GM18498 (cell line): Measurements from ENCODE around the gene AOX1.
"Not testable (repeated sequence)": the region's sequence is repeated elsewhere in the genome, so short reads cannot be mapped to it uniquely, and the experiment has no call there.

Source experiments
- ATAC-seq: cut with Tn5 transposase; IDR thresholded peaks from one replicate; pipeline ENCODE4 v1.9.1; 2021; ENCODE audit warnings: mild to moderate bottlenecking, moderate library complexity; ENCODE audit not compliant: unreplicated experiment

The AOX1 gene

DNA sequence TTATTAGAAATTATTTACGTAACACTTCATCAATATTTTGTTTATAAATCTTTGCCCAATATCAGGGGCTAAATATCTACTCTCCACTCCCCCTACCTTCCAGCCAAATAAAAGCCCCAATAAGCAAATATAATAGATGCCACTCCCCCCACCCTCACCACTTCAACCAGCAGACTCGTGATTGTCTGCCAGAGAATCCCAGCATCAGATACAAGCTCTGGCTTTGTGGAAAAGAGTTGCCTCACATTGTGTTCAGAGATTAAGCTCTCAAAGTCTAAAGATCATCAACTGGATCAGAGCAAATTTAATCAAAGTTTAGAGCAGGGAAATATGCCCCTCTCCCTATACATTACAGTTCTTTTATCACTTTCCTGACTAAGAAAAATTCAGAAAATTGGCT is 39.5 kb downstream of the AOX1 start:
- no peak for ATAC-seq

- ATAC-seq, result no peak
Observed at GRCh38 chr2:200625958-200626363, 40.1 kb downstream of the AOX1 start.

- ATAC-seq, result no peak
Observed at GRCh38 chr2:200627110-200627770, 41.4 kb downstream of the AOX1 start.

DNA sequence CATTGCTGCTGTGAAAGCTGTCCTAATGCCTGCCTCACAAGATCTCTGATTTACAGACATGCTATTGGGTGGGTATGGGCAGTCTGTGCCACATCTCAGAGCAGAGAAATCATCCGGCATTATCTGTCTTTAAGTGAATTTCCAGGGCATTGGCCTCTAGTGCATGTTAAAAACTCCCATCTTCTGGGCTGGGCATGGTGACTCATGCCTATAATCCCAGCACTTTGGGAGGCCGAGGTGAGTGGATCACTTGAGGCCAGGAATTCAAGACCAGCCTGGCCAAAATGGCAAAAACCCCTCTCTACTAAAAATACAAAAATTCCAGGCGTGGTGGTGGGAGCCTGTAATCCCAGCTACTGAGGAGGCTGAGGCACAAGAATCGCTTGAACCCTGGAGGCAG is 42.6 kb downstream of the AOX1 start:
- not testable (repeated sequence) for ATAC-seq

- no peak for ATAC-seq
Observed at GRCh38 chr2:200631287-200631686, 45.5 kb downstream of the AOX1 start.

GRCh38 chr2:200634231-200634964 is 48.6 kb downstream of the AOX1 start:
- no peak for ATAC-seq

DNA sequence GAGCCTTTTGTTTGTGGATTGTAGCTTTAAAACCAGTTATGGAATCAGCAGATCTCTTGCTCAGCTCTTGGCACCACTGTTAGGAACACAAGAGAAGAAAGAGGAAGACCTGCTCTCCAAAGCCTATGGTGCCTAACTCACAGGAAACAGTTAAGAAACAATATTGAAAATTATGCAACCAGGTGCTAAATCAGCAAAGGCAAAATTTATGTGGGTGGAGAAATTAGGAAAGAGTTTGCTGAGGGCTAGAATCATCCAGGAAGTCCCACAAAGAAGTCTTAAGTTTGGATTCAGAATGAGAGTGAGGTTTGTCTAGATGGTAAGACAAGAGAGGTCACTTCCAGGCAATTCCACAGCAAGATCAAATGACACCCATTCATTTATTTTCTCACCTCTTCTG is 49.4 kb downstream of the AOX1 start:
- no peak for ATAC-seq

DNA sequence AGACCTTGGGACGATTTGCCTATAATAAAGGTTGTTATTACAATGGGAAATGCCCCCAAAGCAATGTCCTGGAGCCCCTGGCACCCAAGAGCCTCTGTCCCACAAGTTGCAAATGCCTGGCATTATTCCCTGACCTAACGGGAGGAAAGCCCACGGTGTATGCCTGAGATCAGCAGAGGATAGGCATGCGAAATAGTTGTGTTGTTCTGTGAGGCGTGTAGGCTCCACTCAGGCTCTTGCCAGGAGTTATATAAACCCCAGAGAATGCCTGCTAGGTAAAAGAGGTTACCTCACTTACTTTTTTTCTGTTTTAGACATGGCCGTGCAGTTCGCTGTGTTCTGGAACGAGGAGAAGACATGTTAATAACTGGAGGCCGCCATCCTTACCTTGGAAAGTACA is 52.1 kb downstream of the AOX1 start:
- ATAC-seq, result no peak

- ATAC-seq, result no peak
Observed at GRCh38 chr2:200640176-200640575, 54.4 kb downstream of the AOX1 start.

GRCh38 chr2:200640901-200641300 is 55.1 kb downstream of the AOX1 start:
- ATAC-seq, result no peak

GRCh38 chr2:200648518-200649281 is 62.9 kb downstream of the AOX1 start:
- not testable (repeated sequence) for ATAC-seq

- ATAC-seq, result no peak
Observed at GRCh38 chr2:200649724-200650123, 63.9 kb downstream of the AOX1 start.

DNA sequence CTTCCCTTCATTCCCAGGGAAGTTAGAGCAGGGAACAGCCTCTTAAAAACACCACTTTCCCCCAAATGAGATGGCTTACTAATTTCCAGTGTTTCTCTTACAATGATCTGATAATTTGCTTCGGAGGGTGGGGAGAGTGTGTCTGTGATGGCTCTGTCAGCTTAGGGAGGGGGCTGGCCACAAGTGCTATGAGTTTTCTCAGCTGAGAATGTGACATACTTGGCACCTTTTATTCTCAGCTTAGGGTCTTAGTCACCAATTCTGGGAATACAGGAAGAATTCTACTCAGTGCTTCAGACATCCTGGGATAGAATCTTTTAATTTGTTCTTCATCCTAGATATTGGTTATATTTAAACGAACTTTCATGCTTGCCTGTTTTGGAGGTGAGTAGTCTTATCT is 64.4 kb downstream of the AOX1 start:
- ATAC-seq, result no peak

DNA sequence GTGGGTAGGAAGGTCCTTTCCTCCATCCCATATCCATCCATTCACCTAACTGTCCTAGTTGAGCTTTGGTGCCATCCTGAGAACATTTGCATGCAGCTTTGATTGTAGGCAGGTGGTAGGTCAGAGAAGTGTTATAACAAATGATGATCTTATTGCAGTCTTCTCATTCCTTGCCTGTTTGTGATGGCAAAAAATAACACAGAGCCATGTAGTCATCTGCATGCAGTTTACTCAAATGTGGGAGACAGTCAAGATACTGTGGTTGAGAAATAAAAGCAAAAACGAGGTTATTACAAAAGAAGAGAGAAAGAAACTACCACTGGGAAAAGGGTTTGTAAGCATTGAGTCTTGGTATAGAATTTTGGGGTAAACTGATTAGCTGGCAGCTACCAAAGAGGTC is 66.3 kb downstream of the AOX1 start:
- no peak for ATAC-seq

DNA sequence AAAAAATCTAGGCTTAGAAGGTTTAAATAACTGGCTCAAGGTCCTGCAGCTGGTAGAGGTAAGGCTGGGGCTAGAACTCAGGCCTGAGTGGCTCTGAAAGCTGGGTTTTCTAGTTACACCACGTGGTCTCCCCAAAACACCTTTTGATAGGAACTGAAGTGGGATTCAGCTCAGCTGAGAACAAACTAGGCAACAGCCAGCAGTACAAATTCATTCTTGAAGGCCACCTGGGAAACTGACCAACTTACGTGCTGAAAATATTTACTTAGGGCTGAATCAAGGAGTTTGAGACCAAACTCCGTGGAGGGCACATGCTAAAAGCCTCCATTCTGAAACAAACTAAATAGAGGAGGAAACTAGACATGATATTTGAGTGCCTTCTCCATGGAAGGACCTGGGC is 67.2 kb downstream of the AOX1 start:
- ATAC-seq, result no peak

DNA sequence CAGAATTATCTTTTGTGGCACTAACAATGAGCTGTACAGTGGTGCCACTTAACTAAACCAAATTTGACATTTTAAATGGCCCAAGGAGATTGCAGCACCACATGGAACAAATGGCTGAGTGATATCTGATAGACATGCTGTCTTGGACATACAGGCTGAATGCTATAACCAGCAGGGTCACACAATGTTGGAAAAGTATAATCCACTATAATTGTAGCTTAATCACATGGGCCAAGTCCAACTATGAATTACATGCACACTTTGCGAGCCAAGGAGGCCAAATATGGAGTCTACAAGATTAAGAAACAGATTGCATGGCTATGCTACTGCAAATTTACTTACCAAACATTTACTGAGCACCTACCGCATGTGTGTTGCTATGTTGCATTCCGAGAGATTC is 69.0 kb downstream of the AOX1 start:
- ATAC-seq, result no peak

DNA sequence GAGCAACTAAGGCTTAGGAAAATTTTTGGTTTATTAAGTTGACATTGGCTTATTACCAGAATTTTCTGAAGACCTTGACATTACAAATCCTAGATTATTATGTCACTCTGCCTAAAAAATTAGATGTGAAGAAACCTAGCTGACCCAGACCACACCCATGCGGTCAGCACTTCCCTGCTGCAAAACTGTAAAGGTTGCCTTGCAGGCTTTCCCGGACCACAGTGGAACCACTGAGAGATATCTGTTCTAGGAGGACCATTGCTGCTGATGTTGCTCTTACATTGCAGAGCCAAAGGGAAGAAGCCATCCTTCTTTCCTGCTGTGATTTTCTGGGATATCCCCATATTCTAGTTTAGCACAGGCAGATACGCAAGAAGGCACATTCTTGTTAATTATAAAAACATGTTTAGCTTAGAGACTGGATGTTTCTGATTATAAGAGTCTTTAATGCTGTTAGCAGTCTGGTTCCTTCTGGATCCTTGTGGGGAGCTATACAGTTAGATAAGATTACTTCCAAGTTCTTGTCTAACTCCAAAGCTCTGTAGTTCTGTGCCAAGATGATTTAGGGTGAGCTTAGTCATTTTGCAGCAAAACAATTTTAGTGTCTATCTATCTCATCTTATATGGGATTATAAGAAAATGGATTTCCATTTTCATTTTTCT is 70.2 kb downstream of the AOX1 start:
- no peak for ATAC-seq

DNA sequence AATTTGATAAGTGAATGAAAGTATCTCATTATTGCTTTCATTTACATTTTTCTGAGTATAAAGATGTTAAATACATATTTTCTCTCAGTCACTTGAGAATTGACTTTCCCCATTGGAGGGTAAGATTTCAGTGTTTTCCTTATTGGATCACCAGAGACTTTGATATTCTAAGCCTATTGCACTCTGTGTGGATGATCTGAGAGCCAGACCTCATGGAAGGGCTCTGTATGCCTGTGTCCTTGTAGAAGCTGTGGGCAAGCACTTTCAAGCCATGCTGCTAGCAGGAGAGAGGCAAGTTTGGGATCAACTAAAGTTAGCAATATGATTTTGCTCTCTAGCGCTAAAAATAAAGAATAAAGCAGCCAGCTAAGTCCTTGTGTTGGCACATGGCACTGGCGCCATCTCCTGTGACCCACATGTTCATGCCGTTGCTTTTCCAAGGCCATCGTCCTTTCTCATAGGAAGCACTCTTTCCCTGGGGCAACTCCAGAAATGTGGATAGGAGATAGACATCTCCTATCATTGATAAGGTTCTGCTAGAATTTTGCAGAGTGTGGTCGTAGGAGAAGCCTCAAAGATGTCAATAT is 72.6 kb downstream of the AOX1 start:
- no peak for ATAC-seq

- ATAC-seq, result no peak
Observed at GRCh38 chr2:200659410-200659809, 73.6 kb downstream of the AOX1 start.

- no peak for ATAC-seq
Observed at GRCh38 chr2:200661477-200661876, 75.7 kb downstream of the AOX1 start.

DNA sequence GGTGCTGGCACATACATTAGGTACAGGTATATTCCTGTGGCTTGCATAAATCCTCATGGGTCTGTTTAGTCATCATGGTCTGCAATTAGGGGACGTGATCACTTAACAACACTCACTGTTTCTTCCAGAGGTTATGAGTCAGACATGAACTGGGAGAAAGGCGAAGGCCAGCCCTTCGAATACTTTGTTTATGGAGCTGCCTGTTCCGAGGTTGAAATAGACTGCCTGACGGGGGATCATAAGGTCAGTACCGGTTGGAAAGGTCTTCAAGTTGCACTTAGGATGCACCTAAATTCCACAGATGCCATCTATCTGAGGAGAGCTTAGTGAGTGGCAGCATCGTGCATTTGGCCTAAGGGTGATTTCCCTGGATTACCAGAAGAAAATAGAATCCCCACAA is 76.9 kb downstream of the AOX1 start:
- no peak for ATAC-seq
